Measurements from ENCODE around the gene RFX2. TPM values are rescaled to one million over a fixed set of nuclear protein-coding genes. Genes with fewer than 3 reads are reported as not detected.

Gene RFX2
- total RNA-seq, 2 donors from 2014 or later: 21.7 to 30.3 TPM

- H3K27ac ChIP-seq: no peak overlapping the region
- H3K4me1 ChIP-seq (ENCODE audit: control insufficient read depth in 1 of 2, low read depth in 2 of 2): no peaks in the 10 kb centered on the region
- TF ChIP-seq, protein P1, sequence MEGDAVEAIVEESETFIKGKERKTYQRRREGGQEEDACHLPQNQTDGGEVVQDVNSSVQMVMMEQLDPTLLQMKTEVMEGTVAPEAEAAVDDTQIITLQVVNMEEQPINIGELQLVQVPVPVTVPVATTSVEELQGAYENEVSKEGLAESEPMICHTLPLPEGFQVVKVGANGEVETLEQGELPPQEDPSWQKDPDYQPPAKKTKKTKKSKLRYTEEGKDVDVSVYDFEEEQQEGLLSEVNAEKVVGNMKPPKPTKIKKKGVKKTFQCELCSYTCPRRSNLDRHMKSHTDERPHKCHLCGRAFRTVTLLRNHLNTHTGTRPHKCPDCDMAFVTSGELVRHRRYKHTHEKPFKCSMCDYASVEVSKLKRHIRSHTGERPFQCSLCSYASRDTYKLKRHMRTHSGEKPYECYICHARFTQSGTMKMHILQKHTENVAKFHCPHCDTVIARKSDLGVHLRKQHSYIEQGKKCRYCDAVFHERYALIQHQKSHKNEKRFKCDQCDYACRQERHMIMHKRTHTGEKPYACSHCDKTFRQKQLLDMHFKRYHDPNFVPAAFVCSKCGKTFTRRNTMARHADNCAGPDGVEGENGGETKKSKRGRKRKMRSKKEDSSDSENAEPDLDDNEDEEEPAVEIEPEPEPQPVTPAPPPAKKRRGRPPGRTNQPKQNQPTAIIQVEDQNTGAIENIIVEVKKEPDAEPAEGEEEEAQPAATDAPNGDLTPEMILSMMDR (IDR thresholded peaks at IDR 0.05): no peak
- H3K9me3 ChIP-seq: no peaks in the 10 kb centered on the region
- no peak for ATAC-seq (ENCODE audit: insufficient number of reproducible peaks, low FRiP score, low read depth)
- H3K27me3 ChIP-seq (replicated peaks; ENCODE audit: insufficient read depth): no peaks in the 10 kb centered on the region
- no peak overlapping the region for H3K4me3 ChIP-seq
- H3K36me3 ChIP-seq: peaks cover 10% of the 10 kb centered on the region
- no peak for DNase-seq (ENCODE audit: low spot score)
These were observed 70.6 kb downstream of the RFX2 start for GRCh38 chr19:6039566-6040225.

- no peak for ATAC-seq (ENCODE audit: insufficient number of reproducible peaks, low FRiP score, low read depth)
- no peaks in the 10 kb centered on the region for H3K9me3 ChIP-seq
These were observed 71.5 kb downstream of the RFX2 start for GRCh38 chr19:6038634-6039405.

DNA sequence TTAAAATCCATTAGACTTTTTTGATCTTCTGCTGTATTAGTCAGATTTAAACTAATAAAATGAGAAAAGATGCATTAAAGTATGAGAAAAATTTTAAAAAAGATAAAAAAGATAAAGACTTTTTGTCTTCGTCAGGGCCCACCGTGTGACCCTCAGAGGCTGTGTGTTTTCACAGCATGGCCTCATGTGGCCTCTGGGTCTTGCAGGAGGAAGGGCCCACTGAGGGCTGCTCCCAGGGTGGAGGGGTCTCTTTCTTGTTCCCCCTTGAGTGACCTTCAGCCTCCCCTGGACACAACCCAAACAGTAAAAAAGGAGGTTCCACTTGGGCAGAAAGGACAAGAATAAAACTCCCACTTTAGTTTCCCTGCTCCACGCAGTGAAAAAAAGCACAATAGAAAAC is 75.3 kb downstream of the RFX2 start:
- Histone ChIP-seq H3K27me3 (replicated peaks; ENCODE audit: insufficient read depth) (no peaks in the 10 kb centered on the region), H3K27ac (no peak overlapping the region), H3K36me3 (peaks cover 5% of the 10 kb centered on the region), H3K9me3 (no peaks in the 10 kb centered on the region), H3K4me1 (ENCODE audit: control insufficient read depth in 1 of 2, low read depth in 2 of 2) (no peaks in the 10 kb centered on the region), H3K4me3 (no peak overlapping the region)
- no peak for DNase-seq (ENCODE audit: low spot score)
- TF ChIP-seq, protein P1 (IDR thresholded peaks at IDR 0.05): no peak
- ATAC-seq (ENCODE audit: insufficient number of reproducible peaks, low FRiP score, low read depth): no peak

More at GRCh38 chr19:6038634-6039405, 71.5 kb downstream of the RFX2 start:
- TF ChIP-seq, protein P1 (IDR thresholded peaks at IDR 0.05): no peak
- peaks cover 10% of the 10 kb centered on the region for H3K36me3 ChIP-seq
- H3K27ac ChIP-seq: no peak overlapping the region
- H3K4me1 ChIP-seq (ENCODE audit: control insufficient read depth in 1 of 2, low read depth in 2 of 2): no peaks in the 10 kb centered on the region
- H3K27me3 ChIP-seq (replicated peaks; ENCODE audit: insufficient read depth): no peaks in the 10 kb centered on the region
- H3K4me3 ChIP-seq: no peak overlapping the region
- no peak for DNase-seq (ENCODE audit: low spot score)

GRCh38 chr19:6034512-6034911 is 75.8 kb downstream of the RFX2 start:
- ATAC-seq (ENCODE audit: insufficient number of reproducible peaks, low FRiP score, low read depth): no peak
- H3K9me3 ChIP-seq: no peaks in the 10 kb centered on the region
- H3K36me3 ChIP-seq: peaks cover under 1% of the 10 kb centered on the region
- no peak for DNase-seq (ENCODE audit: low spot score)
- H3K27ac ChIP-seq: no peak overlapping the region
- no peaks in the 10 kb centered on the region for H3K27me3 ChIP-seq (replicated peaks; ENCODE audit: insufficient read depth)
- H3K4me1 ChIP-seq (ENCODE audit: control insufficient read depth in 1 of 2, low read depth in 2 of 2): no peaks in the 10 kb centered on the region
- no peak overlapping the region for H3K4me3 ChIP-seq
- TF ChIP-seq, protein P1 (IDR thresholded peaks at IDR 0.05): no peak

DNA sequence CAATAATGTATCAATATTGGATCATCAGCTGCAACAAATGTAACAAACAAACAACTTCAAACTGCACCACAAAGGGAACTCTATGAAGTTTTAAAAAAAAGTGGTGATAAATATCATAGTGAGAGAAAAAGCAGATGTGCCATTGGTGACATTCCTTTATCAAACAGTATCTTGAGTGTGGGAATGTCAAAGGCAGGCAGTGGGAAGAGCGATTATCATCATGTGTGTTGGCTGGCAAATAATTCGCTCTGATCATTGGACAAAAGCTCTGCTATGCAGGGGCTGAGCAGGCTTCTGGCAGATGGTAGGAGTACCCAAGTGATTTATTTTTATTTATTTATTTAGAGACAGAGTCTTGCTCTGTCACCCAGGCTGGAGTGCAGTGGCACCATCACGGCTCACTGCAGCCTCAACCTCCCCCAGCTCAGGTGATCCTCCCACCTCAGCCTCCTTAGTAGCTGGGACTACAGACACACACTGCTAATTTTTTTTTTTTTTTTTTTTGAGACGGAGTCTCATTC is 76.5 kb downstream of the RFX2 start:
- no peaks in the 10 kb centered on the region for H3K9me3 ChIP-seq
- no peaks in the 10 kb centered on the region for H3K4me1 ChIP-seq (ENCODE audit: control insufficient read depth in 1 of 2, low read depth in 2 of 2)
- no peak overlapping the region for H3K27ac ChIP-seq
- no peak for ATAC-seq (ENCODE audit: insufficient number of reproducible peaks, low FRiP score, low read depth)
- DNase-seq (ENCODE audit: low spot score): no peak
- no peaks in the 10 kb centered on the region for H3K36me3 ChIP-seq
- no peak overlapping the region for H3K4me3 ChIP-seq
- no peaks in the 10 kb centered on the region for H3K27me3 ChIP-seq (replicated peaks; ENCODE audit: insufficient read depth)
- TF ChIP-seq, protein P1 (IDR thresholded peaks at IDR 0.05): no peak

All from thoracic aorta (tissue), 2 donors.